ENCODE data around the gene APOC4.

DNA sequence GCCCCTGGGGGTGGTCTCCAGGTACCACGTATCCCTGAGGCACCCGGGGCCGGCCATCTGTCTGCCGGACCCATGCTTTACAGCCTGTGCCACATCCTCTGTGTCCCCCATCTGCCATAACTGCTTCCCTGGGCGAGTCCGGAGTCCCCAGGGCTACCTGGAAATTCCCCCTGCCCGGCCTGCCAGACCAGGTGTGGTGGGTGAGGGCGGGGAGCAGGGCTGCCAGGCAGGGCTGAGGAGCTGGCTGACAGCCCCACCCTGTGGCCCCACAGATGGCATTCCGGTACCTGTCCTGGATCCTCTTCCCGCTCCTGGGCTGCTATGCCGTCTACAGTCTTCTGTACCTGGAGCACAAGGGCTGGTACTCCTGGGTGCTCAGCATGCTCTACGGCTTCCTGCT, 48.9 kb downstream of the APOC4 start:
- TF ChIP-seq, protein P1, sequence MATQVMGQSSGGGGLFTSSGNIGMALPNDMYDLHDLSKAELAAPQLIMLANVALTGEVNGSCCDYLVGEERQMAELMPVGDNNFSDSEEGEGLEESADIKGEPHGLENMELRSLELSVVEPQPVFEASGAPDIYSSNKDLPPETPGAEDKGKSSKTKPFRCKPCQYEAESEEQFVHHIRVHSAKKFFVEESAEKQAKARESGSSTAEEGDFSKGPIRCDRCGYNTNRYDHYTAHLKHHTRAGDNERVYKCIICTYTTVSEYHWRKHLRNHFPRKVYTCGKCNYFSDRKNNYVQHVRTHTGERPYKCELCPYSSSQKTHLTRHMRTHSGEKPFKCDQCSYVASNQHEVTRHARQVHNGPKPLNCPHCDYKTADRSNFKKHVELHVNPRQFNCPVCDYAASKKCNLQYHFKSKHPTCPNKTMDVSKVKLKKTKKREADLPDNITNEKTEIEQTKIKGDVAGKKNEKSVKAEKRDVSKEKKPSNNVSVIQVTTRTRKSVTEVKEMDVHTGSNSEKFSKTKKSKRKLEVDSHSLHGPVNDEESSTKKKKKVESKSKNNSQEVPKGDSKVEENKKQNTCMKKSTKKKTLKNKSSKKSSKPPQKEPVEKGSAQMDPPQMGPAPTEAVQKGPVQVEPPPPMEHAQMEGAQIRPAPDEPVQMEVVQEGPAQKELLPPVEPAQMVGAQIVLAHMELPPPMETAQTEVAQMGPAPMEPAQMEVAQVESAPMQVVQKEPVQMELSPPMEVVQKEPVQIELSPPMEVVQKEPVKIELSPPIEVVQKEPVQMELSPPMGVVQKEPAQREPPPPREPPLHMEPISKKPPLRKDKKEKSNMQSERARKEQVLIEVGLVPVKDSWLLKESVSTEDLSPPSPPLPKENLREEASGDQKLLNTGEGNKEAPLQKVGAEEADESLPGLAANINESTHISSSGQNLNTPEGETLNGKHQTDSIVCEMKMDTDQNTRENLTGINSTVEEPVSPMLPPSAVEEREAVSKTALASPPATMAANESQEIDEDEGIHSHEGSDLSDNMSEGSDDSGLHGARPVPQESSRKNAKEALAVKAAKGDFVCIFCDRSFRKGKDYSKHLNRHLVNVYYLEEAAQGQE (IDR thresholded peaks at IDR 0.05; ENCODE audit: low read depth): no peak
- TF ChIP-seq, protein P2, sequence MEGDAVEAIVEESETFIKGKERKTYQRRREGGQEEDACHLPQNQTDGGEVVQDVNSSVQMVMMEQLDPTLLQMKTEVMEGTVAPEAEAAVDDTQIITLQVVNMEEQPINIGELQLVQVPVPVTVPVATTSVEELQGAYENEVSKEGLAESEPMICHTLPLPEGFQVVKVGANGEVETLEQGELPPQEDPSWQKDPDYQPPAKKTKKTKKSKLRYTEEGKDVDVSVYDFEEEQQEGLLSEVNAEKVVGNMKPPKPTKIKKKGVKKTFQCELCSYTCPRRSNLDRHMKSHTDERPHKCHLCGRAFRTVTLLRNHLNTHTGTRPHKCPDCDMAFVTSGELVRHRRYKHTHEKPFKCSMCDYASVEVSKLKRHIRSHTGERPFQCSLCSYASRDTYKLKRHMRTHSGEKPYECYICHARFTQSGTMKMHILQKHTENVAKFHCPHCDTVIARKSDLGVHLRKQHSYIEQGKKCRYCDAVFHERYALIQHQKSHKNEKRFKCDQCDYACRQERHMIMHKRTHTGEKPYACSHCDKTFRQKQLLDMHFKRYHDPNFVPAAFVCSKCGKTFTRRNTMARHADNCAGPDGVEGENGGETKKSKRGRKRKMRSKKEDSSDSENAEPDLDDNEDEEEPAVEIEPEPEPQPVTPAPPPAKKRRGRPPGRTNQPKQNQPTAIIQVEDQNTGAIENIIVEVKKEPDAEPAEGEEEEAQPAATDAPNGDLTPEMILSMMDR (IDR thresholded peaks at IDR 0.05 in 2 of 3, conservative IDR thresholded peaks at IDR 0.05 in 1 of 3; ENCODE audit: borderline replicate concordance in 1 of 3, insufficient read depth in 1 of 3, low read depth in 2 of 3, low read length in 2 of 3): no peak
- TF ChIP-seq POLR2AphosphoS5 (IDR thresholded peaks at IDR 0.05; ENCODE audit: low read depth, low read length): no peak

All from HCT116 (cell line).